ENCODE results near the gene PARP8.
"Not testable (repeated sequence)": the region's sequence is repeated elsewhere in the genome, so short reads cannot be mapped to it uniquely, and the experiment has no call there.

The PARP8 gene
- total RNA-seq: 395 to 438 reads per million in 2 donors

GRCh38 chr5:50666261-50667022 is at the start of gene PARP8:
Gene PARP8, plus strand, starts transcription at chr5:50666637. Its CDS starts 459 bp downstream, at chr5:50667096.
- DNase-seq: peak; percentile 42

DNA sequence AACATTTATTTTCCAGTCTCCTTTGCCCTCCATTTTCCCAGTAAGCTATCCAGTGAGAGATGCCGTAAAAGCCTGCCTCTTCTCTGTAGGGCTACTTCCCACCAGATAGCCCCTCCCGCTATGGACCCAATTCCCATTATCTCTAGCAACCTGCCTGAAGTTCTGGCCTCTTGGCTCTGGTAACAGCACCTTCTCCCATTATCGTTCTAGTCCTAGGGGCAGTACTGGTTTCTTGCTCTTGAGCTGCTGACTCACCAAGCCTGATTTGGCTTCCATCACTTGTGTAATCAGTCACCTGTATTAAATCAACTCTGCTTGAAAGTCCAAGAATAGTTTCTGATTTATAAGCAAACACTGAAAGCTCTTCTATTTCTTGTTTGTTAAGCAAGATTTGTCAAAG is 42.8 kb upstream of the PARP8 start:
- DNase-seq: no peak

- not testable (repeated sequence) for DNase-seq
These were observed 31.6 kb upstream of the PARP8 start for GRCh38 chr5:50634866-50635265.

GRCh38 chr5:50637576-50637975 is 28.9 kb upstream of the PARP8 start:
- not testable (repeated sequence) for DNase-seq

- DNase-seq: no peak
These were observed 19.8 kb upstream of the PARP8 start for GRCh38 chr5:50646591-50646990.

- no peak for DNase-seq
These were observed 18.7 kb upstream of the PARP8 start for GRCh38 chr5:50647726-50648125.

DNA sequence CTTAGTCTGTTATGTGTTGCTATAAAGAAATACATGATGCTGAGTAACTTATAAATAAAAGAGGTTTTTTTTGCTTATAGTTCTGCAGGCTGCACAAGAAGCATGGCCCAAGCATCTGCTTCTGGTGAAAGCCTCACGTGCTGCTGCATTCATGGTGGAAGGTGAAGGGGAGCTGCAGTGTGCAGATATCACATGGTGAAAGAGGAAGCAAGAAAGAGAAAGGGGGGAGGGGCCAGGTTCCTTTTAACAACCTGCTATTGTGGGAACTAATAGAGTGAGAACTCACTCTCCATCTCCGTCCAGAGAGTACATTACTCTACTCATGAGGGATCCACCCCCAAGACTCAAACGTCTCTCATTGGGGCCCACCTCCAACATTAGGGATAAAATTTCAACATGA is 12.5 kb upstream of the PARP8 start:
- DNase-seq: no peak

GRCh38 chr5:50655067-50655809 is 11.2 kb upstream of the PARP8 start:
- no peak for DNase-seq

- no peak for DNase-seq
These were observed 10.6 kb upstream of the PARP8 start for GRCh38 chr5:50655810-50656205.

GRCh38 chr5:50657044-50657443 is 9.4 kb upstream of the PARP8 start:
- DNase-seq: no peak

- DNase-seq: no peak
These were observed 8.2 kb upstream of the PARP8 start for GRCh38 chr5:50658246-50658645.

DNA sequence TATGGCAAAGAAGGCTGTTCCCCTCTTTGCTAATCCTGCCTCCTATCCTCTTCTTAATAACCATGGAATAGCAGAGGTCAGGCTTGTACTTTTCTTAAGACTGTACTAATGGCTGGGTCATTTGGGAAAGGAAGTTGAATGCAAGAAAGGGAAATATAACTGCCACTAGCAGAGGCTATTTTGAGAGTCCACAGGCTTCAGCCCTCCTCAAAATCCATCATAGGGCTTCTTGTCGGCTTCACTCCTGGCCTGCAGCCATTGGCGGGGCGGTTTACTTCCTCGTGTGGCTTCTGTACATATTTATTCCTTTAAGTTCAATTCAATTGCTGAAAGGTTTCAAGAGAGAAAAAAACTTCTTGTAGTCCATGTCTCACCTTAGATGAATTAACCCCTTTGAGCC is 2.8 kb upstream of the PARP8 start:
- no peak for DNase-seq

DNA sequence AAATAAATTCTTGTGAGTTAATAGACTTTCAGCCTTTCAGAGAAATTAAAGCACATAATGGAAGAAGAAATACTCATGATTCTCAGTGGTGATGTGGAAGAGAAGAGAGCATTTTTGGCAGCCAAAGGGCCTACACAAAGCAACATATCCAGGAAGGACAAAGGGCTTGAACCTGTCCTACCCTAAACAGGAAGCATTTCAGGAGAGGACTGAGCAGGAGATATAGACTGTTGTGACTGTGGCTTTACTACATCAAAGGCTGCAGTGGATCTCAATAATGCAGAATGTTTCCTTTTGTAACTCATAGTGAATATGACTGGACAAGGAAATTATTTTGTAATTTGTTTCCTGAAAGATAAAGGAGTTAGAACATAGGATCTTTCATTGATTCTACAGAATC is 1.3 kb upstream of the PARP8 start:
- no peak for DNase-seq

- not testable (repeated sequence) for DNase-seq
These were observed 655 bp upstream of the PARP8 start for GRCh38 chr5:50665761-50666202.

- DNase-seq: peak; percentile 61
These were observed 701 bp downstream of the PARP8 start for GRCh38 chr5:50667023-50667652.

GRCh38 chr5:50667653-50668595 is 1.5 kb downstream of the PARP8 start:
- peak; percentile 74 for DNase-seq

DNA sequence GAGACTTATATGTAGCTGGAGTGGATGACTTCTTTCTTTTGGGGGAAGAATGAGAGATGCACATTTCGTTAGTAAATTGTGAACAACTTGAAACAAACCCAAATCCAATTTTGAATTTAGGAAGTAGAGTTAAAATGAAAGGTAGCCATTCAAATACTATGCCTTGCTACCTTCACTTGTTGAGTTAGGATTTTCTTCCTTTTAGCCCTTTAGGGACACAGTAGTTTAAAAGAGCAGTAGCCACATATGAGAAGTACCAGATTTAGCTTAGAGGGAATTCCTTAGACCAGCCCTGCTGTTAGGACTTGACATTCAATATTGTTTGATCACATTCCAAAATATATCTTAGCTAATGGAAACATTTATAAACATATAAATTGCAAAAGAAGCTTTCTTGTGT is 2.2 kb downstream of the PARP8 start:
- not testable (repeated sequence) for DNase-seq

GRCh38 chr5:50672663-50673062 is 6.2 kb downstream of the PARP8 start:
- DNase-seq: no peak

DNA sequence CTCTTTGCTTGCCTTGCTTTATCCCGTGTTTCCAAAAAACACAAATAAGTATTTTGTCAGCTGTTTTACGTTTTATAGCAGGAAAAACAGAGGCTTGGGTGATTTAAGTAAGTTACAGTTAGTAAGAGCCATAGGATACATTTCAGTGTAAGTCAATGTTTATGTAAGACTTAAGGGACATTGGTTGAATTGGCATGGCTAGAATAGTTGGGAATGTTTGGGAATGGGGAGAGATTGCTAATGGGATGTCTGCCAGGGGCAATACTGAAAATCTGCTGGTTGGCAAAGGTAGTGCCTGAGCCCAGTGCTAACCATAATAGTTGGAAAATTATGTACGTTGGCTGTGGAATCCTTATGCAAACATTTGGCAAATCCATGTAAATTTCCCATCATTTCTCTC is 7.0 kb downstream of the PARP8 start:
- not testable (repeated sequence) for DNase-seq

GRCh38 chr5:50675385-50675784 is 8.9 kb downstream of the PARP8 start:
- no peak for DNase-seq

- not testable (repeated sequence) for DNase-seq
These were observed 13.1 kb downstream of the PARP8 start for GRCh38 chr5:50679554-50679953.

DNA sequence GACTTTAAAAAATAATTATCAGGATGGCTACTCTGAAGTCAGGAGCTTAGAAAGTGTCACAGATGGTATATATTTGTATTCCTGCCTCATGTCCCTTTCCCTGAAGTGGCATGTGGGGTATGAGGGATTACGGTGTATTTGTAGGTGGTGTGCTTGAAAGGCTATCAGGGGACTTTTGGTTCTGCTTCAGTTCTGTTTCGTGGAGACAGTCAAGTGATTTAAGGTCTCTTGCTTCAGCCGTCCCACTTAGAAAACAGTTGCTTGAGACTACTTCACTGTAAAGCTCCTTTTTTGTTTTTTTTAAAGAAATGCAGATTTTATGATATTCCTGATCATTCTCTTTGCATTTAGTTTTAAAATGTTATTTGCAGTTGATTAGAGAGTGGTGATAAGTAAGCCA is 18.3 kb downstream of the PARP8 start:
- no peak for DNase-seq
